Measurements from ENCODE around the gene TCERG1L.
"Not testable (repeated sequence)": the region's sequence is repeated elsewhere in the genome, so short reads cannot be mapped to it uniquely, and the experiment has no call there.

TCERG1L gene

GRCh38 chr10:131145756-131146155, 165.8 kb downstream of the TCERG1L start:
- DNase-seq (ENCODE audit: low read depth, low spot score), result no peak

GRCh38 chr10:131144711-131145375, 166.7 kb downstream of the TCERG1L start:
- no peak for DNase-seq (ENCODE audit: low read depth, low spot score)

GRCh38 chr10:131144196-131144595, 167.3 kb downstream of the TCERG1L start:
- no peak for DNase-seq (ENCODE audit: low read depth, low spot score)

- DNase-seq (ENCODE audit: low read depth, low spot score), result no peak
These were observed 167.9 kb downstream of the TCERG1L start for GRCh38 chr10:131143425-131144165.

GRCh38 chr10:131142517-131143380, 168.8 kb downstream of the TCERG1L start:
- DNase-seq (ENCODE audit: low read depth, low spot score), result no peak

- DNase-seq (ENCODE audit: low read depth, low spot score), result no peak
These were observed 169.6 kb downstream of the TCERG1L start for GRCh38 chr10:131141645-131142516.

GRCh38 chr10:131141207-131141606, 170.3 kb downstream of the TCERG1L start:
- no peak for DNase-seq (ENCODE audit: low read depth, low spot score)

- no peak for DNase-seq (ENCODE audit: low read depth, low spot score)
These were observed 170.9 kb downstream of the TCERG1L start for GRCh38 chr10:131140606-131141005.

GRCh38 chr10:131137223-131137622, 174.3 kb downstream of the TCERG1L start:
- DNase-seq (ENCODE audit: low read depth, low spot score), result no peak

GRCh38 chr10:131136336-131136735, 175.2 kb downstream of the TCERG1L start:
- not testable (repeated sequence) for DNase-seq (ENCODE audit: low read depth, low spot score)

- DNase-seq (ENCODE audit: low read depth, low spot score), result no peak
These were observed 175.8 kb downstream of the TCERG1L start for GRCh38 chr10:131135716-131136115.

- no peak for DNase-seq (ENCODE audit: low read depth, low spot score)
These were observed 176.9 kb downstream of the TCERG1L start for GRCh38 chr10:131134651-131135050.

GRCh38 chr10:131134001-131134576, 177.4 kb downstream of the TCERG1L start:
- no peak for DNase-seq (ENCODE audit: low read depth, low spot score)

- no peak for DNase-seq (ENCODE audit: low read depth, low spot score)
These were observed 178.8 kb downstream of the TCERG1L start for GRCh38 chr10:131132681-131133080.

- DNase-seq (ENCODE audit: low read depth, low spot score), result no peak
These were observed 179.6 kb downstream of the TCERG1L start for GRCh38 chr10:131131726-131132591.

GRCh38 chr10:131130025-131130424, 181.5 kb downstream of the TCERG1L start:
- DNase-seq (ENCODE audit: low read depth, low spot score), result no peak

GRCh38 chr10:131129544-131129943, 182.0 kb downstream of the TCERG1L start:
- DNase-seq (ENCODE audit: low read depth, low spot score), result no peak

GRCh38 chr10:131128731-131129130, 182.8 kb downstream of the TCERG1L start:
- no peak for DNase-seq (ENCODE audit: low read depth, low spot score)

GRCh38 chr10:131127610-131128009, 183.9 kb downstream of the TCERG1L start:
- no peak for DNase-seq (ENCODE audit: low read depth, low spot score)

- no peak for DNase-seq (ENCODE audit: low read depth, low spot score)
These were observed 184.4 kb downstream of the TCERG1L start for GRCh38 chr10:131127138-131127589.

Measured in iPS DF 19.7 (cell line).